Activated CD4-positive, alpha-beta T cell treated with anti-CD3 and anti-CD28 coated beads, Interleukin-2, amount 10 ng/mL, durations not matched to agents 7 days and 5 days (primary cell): ENCODE measurements around the gene KCNRG. TPM values are rescaled to one million over a fixed set of nuclear protein-coding genes. Genes with fewer than 3 reads are reported as not detected.

Experiments
- CTCF ChIA-PET: fragments of 350-600 bp; sonication (Branson Sonifier 250); formaldehyde crosslinking; loops from one replicate; lab custom pipeline; 2021; ENCODE audit warnings: antibody characterized with exemption; lab: Charles Lee
- POLR2A ChIA-PET: fragments of 350-600 bp; sonication (Branson Sonifier 250); formaldehyde crosslinking; loops from one replicate; lab custom pipeline; 2021; ENCODE audit warnings: antibody characterized with exemption; lab: Charles Lee
- DNase-seq: peaks from one replicate; pipeline ENCODE4 v3.0.0-alpha.2; 2020
- H3K27ac Mint-ChIP-seq: one replicate; pipeline ENCODE4 v1.8.0; 2021; ENCODE audit warnings: mild to moderate bottlenecking, moderate library complexity, mixed read lengths
- H3K27me3 Mint-ChIP-seq: one replicate; pipeline ENCODE4 v1.8.0; 2021; ENCODE audit warnings: mixed read lengths
- H3K36me3 Mint-ChIP-seq: one replicate; pipeline ENCODE4 v1.8.0; 2021; ENCODE audit warnings: low read depth, mixed read lengths
- H3K4me1 Mint-ChIP-seq: one replicate; pipeline ENCODE4 v1.8.0; 2021; ENCODE audit warnings: mixed read lengths
- H3K4me3 Mint-ChIP-seq: one replicate; pipeline ENCODE4 v1.8.0; 2021; ENCODE audit warnings: mild to moderate bottlenecking, moderate library complexity, mixed read lengths
- H3K9me3 Mint-ChIP-seq: one replicate; pipeline ENCODE4 v1.8.0; 2021; ENCODE audit warnings: mixed read lengths
- total RNA-seq, 2 experiments: library from RNA; stranded (reverse); gene quantifications; one replicate each; pipeline ENCODE4 v1.2.3, GENCODE V29; 2021

The KCNRG gene
- total RNA-seq, 2 experiments from 2014 or later = 0.42 to 0.60 TPM

- Mint-ChIP-seq H3K4me3 (peak overlapping the region; percentile 60), H3K9me3 (no peaks in the 10 kb centered on the region), H3K27ac (peak overlapping the region; percentile 76), H3K36me3 (peaks cover 38% of the 10 kb centered on the region), H3K4me1 (peaks cover 33% of the 10 kb centered on the region), H3K27me3 (no peaks in the 10 kb centered on the region)
- ChIA-PET CTCF (interaction anchor here (1.5 to 3.1 kb wide), 4 partner anchors 9 to 916 kb away, joined by 4 to 15 read pairs (median 6); no protein-coding TSS in a partner anchor), POLR2A (no interaction called here)
- no peak for DNase-seq
Measured at GRCh38 chr13:49995625-49996101, 19.6 kb upstream of the KCNRG start.

- ChIA-PET CTCF (interaction anchor here (0.6 to 3.8 kb wide), 19 partner anchors 10 to 1642 kb away, joined by 3 to 34 read pairs (median 4); partner anchors contain the start of gene SPRYD7), POLR2A (interaction anchor here (1.5 kb wide), 1 partner anchor 84 kb away, joined by 8 read pairs; no protein-coding TSS in a partner anchor)
- no peaks in the 10 kb centered on the region for H3K27me3 Mint-ChIP-seq
- no peaks in the 10 kb centered on the region for H3K9me3 Mint-ChIP-seq
- DNase-seq = peak; percentile 90
- peaks cover 40% of the 10 kb centered on the region for H3K36me3 Mint-ChIP-seq
- peak overlapping the region; percentile 76 for H3K27ac Mint-ChIP-seq
- H3K4me1 Mint-ChIP-seq = peaks cover 38% of the 10 kb centered on the region
- H3K4me3 Mint-ChIP-seq = peak overlapping the region; percentile 60
Measured at GRCh38 chr13:49996161-49996915, 18.9 kb upstream of the KCNRG start.

GRCh38 chr13:49996951-49997895 is 18.0 kb upstream of the KCNRG start, which contains the start of gene TRIM13:
TRIM13 (plus strand) TSS chr13:49997042; CDS start chr13:50011941, 14,899 bp downstream.
- POLR2A ChIA-PET = interaction anchor here (0.6 to 1.5 kb wide), 4 partner anchors 46 to 895 kb away, joined by 3 to 8 read pairs (median 4); no protein-coding TSS in a partner anchor

GRCh38 chr13:49997955-49998354 is 17.3 kb upstream of the KCNRG start:
- H3K27me3 Mint-ChIP-seq = no peaks in the 10 kb centered on the region
- H3K9me3 Mint-ChIP-seq = no peaks in the 10 kb centered on the region
- ChIA-PET CTCF (interaction anchor here (0.7 to 3.8 kb wide), 25 partner anchors 10 to 914 kb away, joined by 3 to 34 read pairs (median 3); partner anchors contain the start of gene SPRYD7), POLR2A (interaction anchor here (0.6 to 1.5 kb wide), 4 partner anchors 46 to 83 kb away, joined by 3 to 8 read pairs (median 4); no protein-coding TSS in a partner anchor)
- H3K27ac Mint-ChIP-seq = peak overlapping the region; percentile 93
- H3K4me3 Mint-ChIP-seq = peak overlapping the region; percentile 79
- peaks cover 35% of the 10 kb centered on the region for H3K36me3 Mint-ChIP-seq
- no peak for DNase-seq
- H3K4me1 Mint-ChIP-seq = peaks cover 42% of the 10 kb centered on the region

More at GRCh38 chr13:49996951-49997895, 18.0 kb upstream of the KCNRG start, which contains the start of gene TRIM13:
- H3K4me3 Mint-ChIP-seq = peak within 1 kb of the TSS; percentile 79
- peaks cover 39% of the 10 kb centered on the region for H3K4me1 Mint-ChIP-seq
- H3K9me3 Mint-ChIP-seq = no peaks in the 10 kb centered on the region
- CTCF ChIA-PET = interaction anchor here (0.6 to 3.8 kb wide), 30 partner anchors 11 to 1642 kb away, joined by 3 to 34 read pairs (median 3); partner anchors contain the start of gene SPRYD7
- no peaks in the 10 kb centered on the region for H3K27me3 Mint-ChIP-seq
- DNase-seq = peak; percentile 86
- H3K36me3 Mint-ChIP-seq = peaks cover 37% of the 10 kb centered on the region
- H3K27ac Mint-ChIP-seq = peak within 1 kb of the TSS; percentile 93

GRCh38 chr13:49998714-49999624 is 16.3 kb upstream of the KCNRG start:
- Mint-ChIP-seq H3K27me3 (no peaks in the 10 kb centered on the region), H3K4me1 (peaks cover 44% of the 10 kb centered on the region), H3K27ac (no peak overlapping the region), H3K4me3 (peak overlapping the region; percentile 79), H3K9me3 (no peaks in the 10 kb centered on the region), H3K36me3 (peaks cover 43% of the 10 kb centered on the region)
- ChIA-PET CTCF (interaction anchor here (1.1 to 3.8 kb wide), 4 partner anchors 9 to 913 kb away, joined by 3 to 34 read pairs (median 11); no protein-coding TSS in a partner anchor), POLR2A (interaction anchor here (0.6 kb wide), 1 partner anchor 82 kb away, joined by 3 read pairs; no protein-coding TSS in a partner anchor)
- no peak for DNase-seq

GRCh38 chr13:50001287-50001686 is 14.0 kb upstream of the KCNRG start:
- Mint-ChIP-seq H3K9me3 (no peaks in the 10 kb centered on the region), H3K27me3 (no peaks in the 10 kb centered on the region), H3K4me1 (peaks cover 41% of the 10 kb centered on the region), H3K36me3 (peaks cover 46% of the 10 kb centered on the region), H3K4me3 (no peak overlapping the region), H3K27ac (peak overlapping the region; percentile 46)
- ChIA-PET CTCF (no interaction called here), POLR2A (interaction anchor here (0.6 kb wide), 1 partner anchor 910 kb away, joined by 3 read pairs; no protein-coding TSS in a partner anchor)
- no peak for DNase-seq

GRCh38 chr13:50006426-50007135 is 8.7 kb upstream of the KCNRG start:
- Mint-ChIP-seq H3K27ac (no peak overlapping the region), H3K27me3 (no peaks in the 10 kb centered on the region), H3K36me3 (peaks cover 53% of the 10 kb centered on the region), H3K4me1 (peaks cover 13% of the 10 kb centered on the region), H3K9me3 (no peaks in the 10 kb centered on the region), H3K4me3 (no peak overlapping the region)
- POLR2A ChIA-PET = no interaction called here
- CTCF ChIA-PET = interaction anchor here (0.8 to 4.4 kb wide), 2 partner anchors 8 to 75 kb away, joined by 3 to 34 read pairs; partner anchors contain the start of gene TRIM13
- DNase-seq = no peak

- ChIA-PET CTCF (interaction anchor here (1.0 to 1.6 kb wide), 2 partner anchors 14 to 39 kb away, joined by 3 to 8 read pairs; partner anchors contain the start of gene TRIM13), POLR2A (no interaction called here)
- Mint-ChIP-seq H3K27me3 (no peaks in the 10 kb centered on the region), H3K4me1 (peaks cover 6% of the 10 kb centered on the region), H3K36me3 (peaks cover 70% of the 10 kb centered on the region), H3K9me3 (no peaks in the 10 kb centered on the region), H3K27ac (no peak overlapping the region), H3K4me3 (no peak overlapping the region)
- no peak for DNase-seq
Measured at GRCh38 chr13:50011461-50011860, 3.8 kb upstream of the KCNRG start.

GRCh38 chr13:50012396-50013169 is 2.7 kb upstream of the KCNRG start:
- POLR2A ChIA-PET = no interaction called here
- CTCF ChIA-PET = interaction anchor here (1.0 to 2.5 kb wide), 3 partner anchors 15 to 38 kb away, joined by 3 to 10 read pairs (median 8); partner anchors contain the start of gene TRIM13
- H3K4me3 Mint-ChIP-seq = no peak overlapping the region
- H3K9me3 Mint-ChIP-seq = no peaks in the 10 kb centered on the region
- peaks cover 69% of the 10 kb centered on the region for H3K36me3 Mint-ChIP-seq
- no peaks in the 10 kb centered on the region for H3K27me3 Mint-ChIP-seq
- H3K27ac Mint-ChIP-seq = no peak overlapping the region
- H3K4me1 Mint-ChIP-seq = peaks cover 5% of the 10 kb centered on the region
- no peak for DNase-seq

- ChIA-PET POLR2A (no interaction called here), CTCF (interaction anchor here (2.5 kb wide), 1 partner anchor 17 kb away, joined by 10 read pairs; the partner anchor contains the start of gene TRIM13)
Measured at GRCh38 chr13:50014386-50014785, 858 bp upstream of the KCNRG start.

More at GRCh38 chr13:50014386-50014785, 858 bp upstream of the KCNRG start:
- Mint-ChIP-seq H3K27ac (no peak overlapping the region), H3K9me3 (no peaks in the 10 kb centered on the region), H3K27me3 (no peaks in the 10 kb centered on the region), H3K4me3 (no peak overlapping the region), H3K4me1 (peaks cover 12% of the 10 kb centered on the region), H3K36me3 (peaks cover 79% of the 10 kb centered on the region)
- DNase-seq = no peak
